Measurements from ENCODE around the gene MORC1.

GRCh38 chr3:108951820-108952501, 166.0 kb downstream of the MORC1 start:
- no peak for TF ChIP-seq EZH2phosphoT487 (IDR thresholded peaks at IDR 0.05; ENCODE audit: borderline replicate concordance, low read depth, low read length)
- TF ChIP-seq, protein P1, sequence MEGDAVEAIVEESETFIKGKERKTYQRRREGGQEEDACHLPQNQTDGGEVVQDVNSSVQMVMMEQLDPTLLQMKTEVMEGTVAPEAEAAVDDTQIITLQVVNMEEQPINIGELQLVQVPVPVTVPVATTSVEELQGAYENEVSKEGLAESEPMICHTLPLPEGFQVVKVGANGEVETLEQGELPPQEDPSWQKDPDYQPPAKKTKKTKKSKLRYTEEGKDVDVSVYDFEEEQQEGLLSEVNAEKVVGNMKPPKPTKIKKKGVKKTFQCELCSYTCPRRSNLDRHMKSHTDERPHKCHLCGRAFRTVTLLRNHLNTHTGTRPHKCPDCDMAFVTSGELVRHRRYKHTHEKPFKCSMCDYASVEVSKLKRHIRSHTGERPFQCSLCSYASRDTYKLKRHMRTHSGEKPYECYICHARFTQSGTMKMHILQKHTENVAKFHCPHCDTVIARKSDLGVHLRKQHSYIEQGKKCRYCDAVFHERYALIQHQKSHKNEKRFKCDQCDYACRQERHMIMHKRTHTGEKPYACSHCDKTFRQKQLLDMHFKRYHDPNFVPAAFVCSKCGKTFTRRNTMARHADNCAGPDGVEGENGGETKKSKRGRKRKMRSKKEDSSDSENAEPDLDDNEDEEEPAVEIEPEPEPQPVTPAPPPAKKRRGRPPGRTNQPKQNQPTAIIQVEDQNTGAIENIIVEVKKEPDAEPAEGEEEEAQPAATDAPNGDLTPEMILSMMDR (conservative IDR thresholded peaks at IDR 0.05; ENCODE audit: low read length): no peak
